Heart right ventricle (tissue), 16 donors: ENCODE measurements around the gene TAOK1. TPM values are rescaled to one million over a fixed set of nuclear protein-coding genes. Genes with fewer than 3 reads are reported as not detected.

Experiments
- ATAC-seq, 8 donors: fragments of 200-7000 bp; cut with Tn5 transposase; one replicate each; pipeline ENCODE4 v1.9.1; 2020; ENCODE audit warnings: mild to moderate bottlenecking in 8 of 8, moderate library complexity in 8 of 8, moderate number of reproducible peaks in 1 of 8
- DNase-seq, 2 donors: peaks; one replicate each; pipeline ENCODE4 v3.0.0-alpha.2; 2020
- H3K27ac ChIP-seq, 10 donors: fragments of 200-600 bp; sonication (generic) in 2 of 10; one replicate each; pipeline versions ENCODE4 v1.5.0 to v1.8.0; 2020 to 2022; ENCODE audit warnings: mild to moderate bottlenecking in 3 of 10
- H3K27me3 ChIP-seq, 7 donors: fragments of 200-600 bp; one replicate each; pipeline ENCODE4 v1.8.0; 2021 to 2022; ENCODE audit warnings: mild to moderate bottlenecking in 2 of 7
- H3K36me3 ChIP-seq, 9 donors: fragments of 200-600 bp; sonication (generic) in 1 of 9; one replicate each; pipeline versions ENCODE4 v1.5.0 to v1.8.0; 2020 to 2022; ENCODE audit warnings: mild to moderate bottlenecking in 2 of 9
- H3K4me1 ChIP-seq, 9 donors: fragments of 200-600 bp; sonication (generic) in 1 of 9; one replicate each; pipeline versions ENCODE4 v1.5.0 to v1.8.0; 2020 to 2022; ENCODE audit warnings: mild to moderate bottlenecking in 4 of 9
- H3K4me3 ChIP-seq, 10 donors: fragments of 200-600 bp; sonication (generic) in 2 of 10; one replicate each; pipeline versions ENCODE4 v1.5.0 to v1.8.0; 2020 to 2022; ENCODE audit warnings: mild to moderate bottlenecking in 7 of 10, moderate library complexity in 2 of 10
- H3K9me3 ChIP-seq, 11 donors: fragments of 200-600 bp in 10 of 11; sonication (generic) in 2 of 11; one replicate each; pipeline versions ENCODE4 v1.5.0 to v1.8.0; 2013 to 2022; ENCODE audit warnings: mild to moderate bottlenecking in 2 of 11, control low read depth in 1 of 11, moderate library complexity in 1 of 11
- WGBS, 2 donors: extraction: QIAGEN DNeasy Blood & Tissue Kit; methylation state at CpG; one replicate each; pipeline ENCODE4 v1.1.7; 2013; ENCODE audit warnings: inconsistent platforms in 1 of 2; 5-methylcytosine and 5-hydroxymethylcytosine counted together
- intact Hi-C, 10 donors: fragments of 100-400 bp; cut with DNase I; formaldehyde crosslinking; loops; one replicate each; pipeline versions ENCODE4 v1.11.1 to v1.14.2; 2022
- polyA plus RNA-seq, 2 donors: library from polyadenylated mRNA; stranded (reverse); fragments of 200-250 nt; gene quantifications; one replicate each; pipeline ENCODE4 v1.2.3, GENCODE V29; 2013
- total RNA-seq, 10 donors: library from RNA; stranded (reverse); fragmentation: NEBNext Ultra II Directional in 3 of 10; extraction: Animal tissue kit (Norgen Biotek cat#: 25700) in 3 of 10; gene quantifications; one replicate each; pipeline versions ENCODE4 v1.2.1 to v1.2.4, GENCODE V29; 2021 to 2023
- TF ChIP-seq, protein P1 (sequence below), 9 donors: fragments of 200-600 bp; sonication (generic) in 2 of 9; IDR thresholded peaks; one replicate each; pipeline versions ENCODE4 v1.5.0 to v1.8.0; 2021 to 2022; ENCODE audit warnings: antibody characterized with exemption in 9 of 9, mild to moderate bottlenecking in 5 of 9, moderate library complexity in 1 of 9
- donor health status: Arrhythmogenic right ventricular cardiomyopathy.
- donor health status: ischemic (EF 13 %, LVEDD 7.1; RV severe dilation, severe dysfunction).
- donor health status: healthy with polysubstance abuse.
- donor health status: DM: no; HTN: yes; CAD: no.
- donor health status: DM: no; HTN: no; CAD: no.
- donor health status: ischemic (EF 25% LVEDD 6.9; RV normal size, moderate dysfunction).
- donor health status: ischemic (EF 25% LVEDD 5.7; RV mildly dilated, moderate dysfunction).
- donor health status: healthy.
- donor health status: DM: yes; HTN: yes; CAD: no.
- donor health status: Ischemic cardiomyopathy.
- donor health status: ischemic (EF 35%, LVEDD 5.7; RV mildly dilated, moderate dysfunction).
- donor health status: nonischemic (EF 11% LVEDD 7.7; RV severe dilation, severe dysfunction).
- donor health status: DM: yes; HTN: yes; CAD: no.
- donor health status: PGD.
- donor health status: ischemic (EF 29% LVEDD 5.4; RV normal size, mild dysfunction).
- donor health status: nonischemic (EF 23%, LVEDD 6.1; RV moderate dilation, normal function).

The TAOK1 gene
- total and polyA plus RNA-seq, 12 donors = 6.4 to 86.9 (median 68.8) TPM

- Histone ChIP-seq H3K4me1 (peaks cover 2 to 57% (median 40%) of the 10 kb centered on the region in 9 donors), H3K9me3 (no peaks in the 10 kb centered on the region), H3K36me3 (peaks cover 0 to 9% (median 0%) of the 10 kb centered on the region in 9 donors), H3K27me3 (no peaks in the 10 kb centered on the region), H3K4me3 (peak within 1 kb of the TSS; percentile 68 to 92 (median 84)), H3K27ac (peak within 1 kb of the TSS; percentile 83 to 94 (median 90))
- ATAC-seq (peak; percentile 3 to 55 (median 30)), DNase-seq (peak; percentile 47 to 74)
- 2 to 3% methylated on average over 78 to 94 of the region's 94 CpGs for WGBS, 2 donors
- TF ChIP-seq, protein P1, sequence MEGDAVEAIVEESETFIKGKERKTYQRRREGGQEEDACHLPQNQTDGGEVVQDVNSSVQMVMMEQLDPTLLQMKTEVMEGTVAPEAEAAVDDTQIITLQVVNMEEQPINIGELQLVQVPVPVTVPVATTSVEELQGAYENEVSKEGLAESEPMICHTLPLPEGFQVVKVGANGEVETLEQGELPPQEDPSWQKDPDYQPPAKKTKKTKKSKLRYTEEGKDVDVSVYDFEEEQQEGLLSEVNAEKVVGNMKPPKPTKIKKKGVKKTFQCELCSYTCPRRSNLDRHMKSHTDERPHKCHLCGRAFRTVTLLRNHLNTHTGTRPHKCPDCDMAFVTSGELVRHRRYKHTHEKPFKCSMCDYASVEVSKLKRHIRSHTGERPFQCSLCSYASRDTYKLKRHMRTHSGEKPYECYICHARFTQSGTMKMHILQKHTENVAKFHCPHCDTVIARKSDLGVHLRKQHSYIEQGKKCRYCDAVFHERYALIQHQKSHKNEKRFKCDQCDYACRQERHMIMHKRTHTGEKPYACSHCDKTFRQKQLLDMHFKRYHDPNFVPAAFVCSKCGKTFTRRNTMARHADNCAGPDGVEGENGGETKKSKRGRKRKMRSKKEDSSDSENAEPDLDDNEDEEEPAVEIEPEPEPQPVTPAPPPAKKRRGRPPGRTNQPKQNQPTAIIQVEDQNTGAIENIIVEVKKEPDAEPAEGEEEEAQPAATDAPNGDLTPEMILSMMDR (IDR thresholded peaks at IDR 0.05) = peak in 1 of 9 donors; percentile 5
- intact Hi-C loops = loop anchor here in 1 of 10 donors (10.0 kb wide), 1 partner anchor 422 kb away; no protein-coding TSS in a partner anchor
Measured at GRCh38 chr17:29566473-29567303, 176.5 kb downstream of the TAOK1 start, which contains the start of gene ABHD15. ABHD15 (minus strand) TSS chr17:29567037; CDS start chr17:29566966, 71 bp downstream.

DNA sequence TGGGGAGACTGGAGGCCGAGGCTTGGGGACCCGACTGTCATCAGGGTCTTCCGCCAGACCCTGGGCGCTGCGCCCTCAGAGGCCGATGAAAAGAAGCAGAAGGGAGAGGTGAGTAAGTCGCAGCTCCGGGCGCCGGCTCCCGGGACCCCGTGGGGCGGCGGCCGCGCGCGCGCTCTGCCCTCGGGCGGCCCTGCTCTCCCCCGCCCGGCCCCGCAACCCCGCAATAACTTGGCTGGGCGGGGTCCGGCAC, 177.1 kb downstream of the TAOK1 start:
- 0 to 1% methylated on average over 15 to 27 of the region's 27 CpGs for WGBS, 2 donors

DNA sequence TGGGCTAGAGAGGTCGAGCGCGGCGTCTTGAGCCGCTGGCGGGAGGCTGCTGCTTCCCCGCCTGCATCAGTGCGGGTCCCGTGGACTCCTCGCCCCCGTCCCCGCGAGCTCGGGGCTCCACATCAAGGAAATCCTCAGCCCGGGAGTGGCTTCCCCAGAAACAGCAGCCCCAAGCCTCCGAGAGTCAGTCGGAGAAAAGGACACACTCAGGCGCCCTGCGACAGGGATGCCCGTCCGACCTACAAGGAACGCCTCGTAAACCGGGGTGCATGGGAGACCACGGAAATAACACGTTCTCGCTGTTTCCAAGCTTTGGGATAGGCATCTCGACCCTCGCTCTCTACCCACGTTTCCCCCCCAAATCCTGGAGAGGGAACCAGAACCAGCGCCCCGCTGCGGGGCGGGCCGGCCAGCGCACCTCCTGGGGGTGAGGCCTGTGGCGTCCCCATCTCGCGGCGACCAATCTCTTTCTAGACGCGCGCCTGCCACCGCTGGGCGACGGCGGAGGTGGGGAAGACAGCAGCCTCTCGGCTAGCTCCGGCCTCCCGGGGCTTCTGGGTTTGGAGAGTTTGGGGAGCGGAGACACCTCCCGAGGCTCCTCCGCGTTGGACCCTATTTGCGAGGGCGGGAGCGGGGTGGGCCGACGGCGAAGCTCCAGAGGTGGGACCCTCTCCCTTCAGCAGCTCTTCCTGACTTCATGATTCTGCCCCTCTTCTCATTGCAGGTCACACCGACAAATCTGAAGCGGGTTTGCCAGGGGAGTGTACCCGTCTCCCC, 177.6 kb downstream of the TAOK1 start:
- intact Hi-C loops = loop anchor here in 1 of 10 donors (10.0 kb wide), 1 partner anchor 423 kb away; no protein-coding TSS in a partner anchor
- Histone ChIP-seq H3K36me3 (peaks cover 0 to 7% (median 0%) of the 10 kb centered on the region in 9 donors), H3K4me1 (peaks cover 8 to 60% (median 43%) of the 10 kb centered on the region in 9 donors), H3K4me3 (peak overlapping the region; percentile 68 to 92 (median 84)), H3K27me3 (no peaks in the 10 kb centered on the region), H3K27ac (peak overlapping the region; percentile 83 to 94 (median 90)), H3K9me3 (no peaks in the 10 kb centered on the region)
- 0 to 1% methylated on average over 63 of the region's 63 CpGs for WGBS, 2 donors
- ATAC-seq (peak; percentile 33 to 77 (median 64)), DNase-seq (peak; percentile 62 to 71)
- TF ChIP-seq, protein P1 (IDR thresholded peaks at IDR 0.05) = peak in 8 of 9 donors; percentile 14 to 55 (median 40)

More for the DNA sequence above, 177.1 kb downstream of the TAOK1 start:
- no peaks in the 10 kb centered on the region for H3K27me3 ChIP-seq
- DNase-seq = no peak
- H3K9me3 ChIP-seq = no peaks in the 10 kb centered on the region
- peak in 4 of 8 donors; percentile 2 to 8 (median 5) for ATAC-seq
- TF ChIP-seq, protein P1 (IDR thresholded peaks at IDR 0.05) = no peak
- H3K4me1 ChIP-seq = peaks cover 7 to 57% (median 40%) of the 10 kb centered on the region in 9 donors
- H3K27ac ChIP-seq = peak overlapping the region; percentile 1 to 94 (median 90)
- intact Hi-C loops = loop anchor here in 1 of 10 donors (10.0 kb wide), 1 partner anchor 422 kb away; no protein-coding TSS in a partner anchor
- peaks cover 0 to 12% (median 0%) of the 10 kb centered on the region in 9 donors for H3K36me3 ChIP-seq
- peak overlapping the region; percentile 68 to 92 (median 84) for H3K4me3 ChIP-seq
